HEK293 (cell line): ENCODE data around the gene FBXW5.
A peak's percentile ranks its signal among the peaks of the same experiment; 100 is the strongest.

Source experiments
- CTCF ChIA-PET: fragments of 350-600 bp; formaldehyde crosslinking; extraction: SDS; loops from one replicate; lab custom pipeline; 2021; ENCODE audit warnings: antibody characterized with exemption; lab: Yijun Ruan, JAX
- POLR2A ChIA-PET: fragments of 300-600 bp; formaldehyde crosslinking; extraction: SDS; loops from one replicate; lab custom pipeline; 2020; ENCODE audit warnings: antibody characterized with exemption, inconsistent platforms; lab: Yijun Ruan, JAX
- H3K27ac ChIP-seq: fragments of 200-500 bp; sonication (Bioruptor generic); 2 replicates; pipeline ENCODE4 v1.5.1; 2014; ENCODE audit warnings: low read depth, low read length, control low read depth, inconsistent platforms; ENCODE audit errors: extremely low read depth
- H3K36me3 ChIP-seq, 2 experiments: fragments of 200-500 bp in 1 of 2; sonication (Bioruptor generic) in 1 of 2; 1 replicate in 1 of 2; 2 replicates in 1 of 2; pipeline ENCODE4 v1.5.1; 2014 to 2017; ENCODE audit warnings: inconsistent platforms in 2 of 2, low read length in 2 of 2; ENCODE audit not compliant: control insufficient read depth in 2 of 2, insufficient read depth in 1 of 2
- H3K4me1 ChIP-seq: fragments of 200-500 bp; sonication (Bioruptor generic); 2 replicates; pipeline ENCODE4 v1.5.1; 2014; ENCODE audit warnings: mild to moderate bottlenecking, low read length, inconsistent platforms; ENCODE audit not compliant: control insufficient read depth, insufficient read depth
- H3K4me3 ChIP-seq: 2 replicates; pipeline ENCODE4 v1.5.1; 2011; ENCODE audit warnings: low read depth, mild to moderate bottlenecking, control low read depth, low read length, moderate library complexity
- H3K9me3 ChIP-seq: fragments of 200-500 bp; sonication (Bioruptor generic); 2 replicates; pipeline ENCODE4 v1.5.1; 2014; ENCODE audit warnings: low read depth, low read length, inconsistent platforms; ENCODE audit not compliant: control insufficient read depth, insufficient read depth
- GLIS1 ChIP-seq: fragments of 450-650 bp; formaldehyde crosslinking; IDR thresholded peaks from 2 replicates; pipeline ENCODE4 v1.5.1; 2016; ENCODE audit warnings: missing biosample characterization, missing genetic modification characterization
- HIC1 ChIP-seq: fragments of 450-650 bp; formaldehyde crosslinking; IDR thresholded peaks from 2 replicates; pipeline ENCODE4 v1.5.1; 2016; ENCODE audit warnings: missing biosample characterization, missing genetic modification characterization
- ZBTB11 ChIP-seq: fragments of 450-650 bp; formaldehyde crosslinking; conservative IDR thresholded peaks from 2 replicates; pipeline ENCODE4 v1.5.1; 2016; ENCODE audit warnings: low read depth, missing biosample characterization, missing genetic modification characterization
- ZNF138 ChIP-seq: fragments of 450-650 bp; formaldehyde crosslinking; IDR thresholded peaks from 2 replicates; pipeline ENCODE4 v1.5.1; 2016; ENCODE audit warnings: missing biosample characterization, missing genetic modification characterization, borderline replicate concordance
- ZNF354C ChIP-seq: fragments of 450-650 bp; formaldehyde crosslinking; IDR thresholded peaks from 2 replicates; pipeline ENCODE4 v1.5.1; 2016; ENCODE audit warnings: missing biosample characterization, missing genetic modification characterization, low read depth, borderline replicate concordance
- ZSCAN18 ChIP-seq: fragments of 450-650 bp; formaldehyde crosslinking; IDR thresholded peaks from 2 replicates; pipeline ENCODE4 v1.5.1; 2016; ENCODE audit warnings: missing biosample characterization, missing genetic modification characterization
- ZSCAN30 ChIP-seq: fragments of 450-650 bp; IDR thresholded peaks from 2 replicates; pipeline ENCODE4 v1.5.1; 2018; ENCODE audit warnings: missing biosample characterization, mild to moderate bottlenecking, missing genetic modification characterization, moderate library complexity
- TF ChIP-seq, protein P1 (sequence below): fragments of 450-650 bp; formaldehyde crosslinking; IDR thresholded peaks from 2 replicates; pipeline ENCODE4 v1.5.1; 2016; ENCODE audit warnings: missing biosample characterization, missing genetic modification characterization

Gene FBXW5

GRCh38 chr9:136954270-136955083 lies 9.9 kb upstream of the FBXW5 start:
- TF ChIP-seq ZSCAN30 (no peak), HIC1 (tag by site-specific recombination) (peak; percentile 56; the same call in 1 of the 2 replicates), ZSCAN18 (tag by site-specific recombination) (no peak), ZBTB11 (no peak)
- TF ChIP-seq, all 188 proteins: peak for 1
- H3K27ac ChIP-seq: no peak overlapping the region
- H3K4me3 ChIP-seq: no peak overlapping the region
- ChIA-PET CTCF (interaction anchor here (1.0 to 1.6 kb wide), 4 partner anchors 9 to 81 kb away, joined by 3 to 6 read pairs (median 4); partner anchors contain the start of genes C8G and PAXX), POLR2A (interaction anchor here (0.5 kb wide), 1 partner anchor 16 kb away, joined by 5 read pairs; no protein-coding TSS in a partner anchor)
- no peaks in the 10 kb centered on the region; the same call in 1 of the 2 replicates for H3K4me1 ChIP-seq
- H3K9me3 ChIP-seq: no peaks in the 10 kb centered on the region
- no peaks in the 10 kb centered on the region for H3K36me3 ChIP-seq

DNA sequence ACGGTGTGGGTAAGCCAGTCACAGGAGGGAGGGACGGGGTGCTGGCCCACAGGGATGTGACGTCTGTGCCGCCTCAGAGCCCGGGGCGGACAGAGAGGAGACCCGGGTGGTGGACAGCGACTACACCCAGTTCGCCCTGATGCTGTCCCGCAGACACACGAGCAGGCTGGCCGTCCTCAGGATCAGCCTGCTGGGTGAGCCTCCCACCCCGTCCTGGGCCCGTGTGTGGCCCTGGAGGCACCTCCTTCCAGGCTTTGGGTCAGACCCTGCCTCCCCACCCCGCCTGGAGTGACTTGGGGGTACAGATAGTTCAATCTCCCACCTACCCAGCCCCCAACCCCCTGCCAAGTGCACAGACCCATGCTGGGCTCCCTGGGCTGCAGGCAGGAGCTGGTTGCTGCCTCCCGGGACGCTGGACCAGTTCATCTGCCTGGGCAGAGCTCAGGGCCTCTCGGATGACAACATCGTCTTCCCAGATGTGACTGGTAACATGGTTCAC lies 9.3 kb upstream of the FBXW5 start:
- Histone ChIP-seq H3K4me1 (no peaks in the 10 kb centered on the region; the same call in 1 of the 2 replicates), H3K36me3 (no peaks in the 10 kb centered on the region), H3K27ac (no peak overlapping the region), H3K4me3 (no peak overlapping the region), H3K9me3 (no peaks in the 10 kb centered on the region)
- ChIA-PET CTCF (interaction anchor here (1.0 to 1.6 kb wide), 2 partner anchors 38 to 82 kb away, joined by 4 to 6 read pairs; partner anchors contain the start of gene PAXX), POLR2A (interaction anchor here (0.5 kb wide), 1 partner anchor 17 kb away, joined by 5 read pairs; no protein-coding TSS in a partner anchor)
- TF ChIP-seq ZNF354C (tag by site-specific recombination): no peak
- no peak for TF ChIP-seq ZNF138
- TF ChIP-seq, protein P1, sequence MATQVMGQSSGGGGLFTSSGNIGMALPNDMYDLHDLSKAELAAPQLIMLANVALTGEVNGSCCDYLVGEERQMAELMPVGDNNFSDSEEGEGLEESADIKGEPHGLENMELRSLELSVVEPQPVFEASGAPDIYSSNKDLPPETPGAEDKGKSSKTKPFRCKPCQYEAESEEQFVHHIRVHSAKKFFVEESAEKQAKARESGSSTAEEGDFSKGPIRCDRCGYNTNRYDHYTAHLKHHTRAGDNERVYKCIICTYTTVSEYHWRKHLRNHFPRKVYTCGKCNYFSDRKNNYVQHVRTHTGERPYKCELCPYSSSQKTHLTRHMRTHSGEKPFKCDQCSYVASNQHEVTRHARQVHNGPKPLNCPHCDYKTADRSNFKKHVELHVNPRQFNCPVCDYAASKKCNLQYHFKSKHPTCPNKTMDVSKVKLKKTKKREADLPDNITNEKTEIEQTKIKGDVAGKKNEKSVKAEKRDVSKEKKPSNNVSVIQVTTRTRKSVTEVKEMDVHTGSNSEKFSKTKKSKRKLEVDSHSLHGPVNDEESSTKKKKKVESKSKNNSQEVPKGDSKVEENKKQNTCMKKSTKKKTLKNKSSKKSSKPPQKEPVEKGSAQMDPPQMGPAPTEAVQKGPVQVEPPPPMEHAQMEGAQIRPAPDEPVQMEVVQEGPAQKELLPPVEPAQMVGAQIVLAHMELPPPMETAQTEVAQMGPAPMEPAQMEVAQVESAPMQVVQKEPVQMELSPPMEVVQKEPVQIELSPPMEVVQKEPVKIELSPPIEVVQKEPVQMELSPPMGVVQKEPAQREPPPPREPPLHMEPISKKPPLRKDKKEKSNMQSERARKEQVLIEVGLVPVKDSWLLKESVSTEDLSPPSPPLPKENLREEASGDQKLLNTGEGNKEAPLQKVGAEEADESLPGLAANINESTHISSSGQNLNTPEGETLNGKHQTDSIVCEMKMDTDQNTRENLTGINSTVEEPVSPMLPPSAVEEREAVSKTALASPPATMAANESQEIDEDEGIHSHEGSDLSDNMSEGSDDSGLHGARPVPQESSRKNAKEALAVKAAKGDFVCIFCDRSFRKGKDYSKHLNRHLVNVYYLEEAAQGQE (tag by site-specific recombination): peak; percentile 33; the same call in 1 of the 2 replicates
- TF ChIP-seq GLIS1: peak; percentile 50; the same call in 1 of the 2 replicates
